ENCODE data around the gene PTMS.

Gene PTMS

DNA sequence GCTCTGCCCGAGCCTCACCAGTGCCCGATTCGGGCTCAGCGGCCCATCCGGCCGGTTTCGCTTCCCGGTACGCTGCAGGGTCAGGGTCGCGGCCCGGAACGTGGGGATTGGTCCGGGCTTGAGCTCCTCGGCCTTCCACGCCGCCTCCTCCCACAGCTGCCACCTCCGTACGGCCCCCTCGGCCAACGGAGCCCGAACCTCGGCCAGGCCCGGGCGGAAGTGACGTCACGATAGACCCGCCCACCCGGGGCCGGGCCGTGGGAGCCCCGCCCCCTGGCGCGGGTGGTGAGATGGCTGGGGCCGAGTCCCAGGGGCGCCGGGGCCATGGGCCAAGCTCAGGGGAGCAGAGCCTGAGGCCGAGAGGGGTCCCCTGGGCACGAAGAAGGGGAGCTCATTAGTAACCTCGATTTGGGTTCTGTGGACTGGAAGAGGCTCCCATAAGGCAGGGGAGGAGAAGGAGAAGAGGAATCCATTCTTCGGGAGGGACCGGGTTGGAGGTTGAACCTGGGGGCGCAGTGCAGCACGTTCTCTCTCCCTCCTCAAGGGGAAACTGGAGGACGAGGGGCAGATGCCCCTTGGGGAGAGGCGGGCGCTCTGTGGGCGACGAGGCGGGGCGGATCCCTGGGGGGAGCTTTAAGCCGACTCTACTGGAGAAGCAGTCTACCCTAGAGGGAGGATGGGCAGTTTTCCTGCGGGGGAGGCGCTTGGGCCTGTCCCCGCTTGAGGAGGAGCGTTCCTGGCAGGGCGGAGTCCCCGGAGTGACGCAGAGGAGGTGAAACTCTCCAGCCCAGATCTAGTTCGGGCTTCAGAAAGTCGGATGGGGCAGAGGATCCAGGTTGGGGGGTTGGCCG lies 13.0 kb upstream of the PTMS start, which contains the start of gene MLF2:
Gene MLF2 (minus strand): TSS at position 221 of the 851 bp plus-strand sequence. CDS start 807 bp downstream, outside the sequence.
- H3K4me3 ChIP-seq (ENCODE audit: low read length): peak within 1 kb of the TSS; percentile 65
- no peaks in the 10 kb centered on the region for H3K9me3 ChIP-seq (ENCODE audit: insufficient read depth, low read depth, low read length)
- no peaks in the 10 kb centered on the region for H3K27me3 ChIP-seq (ENCODE audit: insufficient read depth, low read length)
- peaks cover 38% of the 10 kb centered on the region for H3K36me3 ChIP-seq (ENCODE audit: insufficient read depth, low read length)
- peak within 1 kb of the TSS; percentile 90 for H3K27ac ChIP-seq (ENCODE audit: low read depth, low read length)
- WGBS: under 1% methylated on average over 62 of the region's 62 CpGs
- H3K4me1 ChIP-seq (ENCODE audit: insufficient read depth, low read length): peaks cover 7% of the 10 kb centered on the region
- H3K9ac ChIP-seq (ENCODE audit: low read depth, low read length): peak within 1 kb of the TSS; percentile 78

DNA sequence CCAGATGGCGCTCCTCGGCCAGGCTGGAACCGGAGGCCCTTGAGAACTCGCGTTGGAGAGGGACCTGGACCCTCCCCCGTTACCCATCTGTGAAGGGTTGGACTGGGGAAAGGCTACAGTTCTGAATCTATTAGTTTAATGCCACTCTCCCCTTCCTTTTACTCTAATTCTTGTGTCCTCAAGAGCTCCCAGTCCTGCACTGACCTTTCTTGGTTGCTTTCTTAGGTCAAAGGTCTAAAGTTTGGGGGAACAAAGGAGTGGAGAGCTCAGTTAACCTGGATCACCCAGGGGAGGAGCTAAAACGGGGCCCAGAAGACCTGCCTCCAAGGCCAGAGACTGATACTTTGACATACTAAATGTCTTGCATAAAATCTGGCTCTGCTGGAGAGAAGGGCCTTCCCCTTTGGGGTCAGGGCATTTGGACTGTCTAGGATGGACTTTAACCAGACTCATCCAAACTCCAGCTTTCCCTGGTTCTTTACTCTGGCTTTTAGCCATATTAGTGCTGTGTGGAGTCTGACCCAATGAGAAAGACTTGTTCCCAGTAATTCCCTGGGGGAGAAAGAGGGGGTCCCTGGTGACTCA lies 12.3 kb upstream of the PTMS start:
- H3K4me3 ChIP-seq (ENCODE audit: low read length): peak overlapping the region; percentile 28
- no peaks in the 10 kb centered on the region for H3K9me3 ChIP-seq (ENCODE audit: insufficient read depth, low read depth, low read length)
- H3K4me1 ChIP-seq (ENCODE audit: insufficient read depth, low read length): peaks cover 7% of the 10 kb centered on the region
- no peak overlapping the region for H3K27ac ChIP-seq (ENCODE audit: low read depth, low read length)
- H3K27me3 ChIP-seq (ENCODE audit: insufficient read depth, low read length): no peaks in the 10 kb centered on the region
- WGBS: 1% methylated on average over 7 of the region's 7 CpGs
- H3K36me3 ChIP-seq (ENCODE audit: insufficient read depth, low read length): peaks cover 31% of the 10 kb centered on the region
- H3K9ac ChIP-seq (ENCODE audit: low read depth, low read length): no peak overlapping the region

DNA sequence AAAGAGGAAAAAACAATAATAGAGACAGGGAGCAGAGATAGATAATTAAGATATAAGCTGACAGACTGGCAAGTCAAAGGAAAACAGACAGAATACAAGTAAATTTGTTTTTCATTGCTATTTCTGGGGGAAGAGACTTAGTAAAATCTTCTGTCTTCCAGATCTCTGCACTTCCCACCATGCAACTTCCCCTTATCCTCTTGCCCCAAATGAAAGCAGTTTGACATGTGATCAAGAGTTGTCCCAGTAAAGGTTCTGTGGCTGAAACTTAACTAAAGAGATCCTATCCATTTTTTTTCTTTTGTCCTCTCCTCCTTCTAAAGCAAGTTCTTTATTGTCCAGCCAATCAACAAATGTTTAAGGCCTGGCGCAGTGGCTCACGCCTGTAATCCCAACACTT lies 11.8 kb upstream of the PTMS start:
- Histone ChIP-seq H3K27ac (ENCODE audit: low read depth, low read length) (no peak overlapping the region), H3K9me3 (ENCODE audit: insufficient read depth, low read depth, low read length) (no peaks in the 10 kb centered on the region), H3K4me3 (ENCODE audit: low read length) (no peak overlapping the region), H3K9ac (ENCODE audit: low read depth, low read length) (no peak overlapping the region), H3K36me3 (ENCODE audit: insufficient read depth, low read length) (peaks cover 26% of the 10 kb centered on the region), H3K4me1 (ENCODE audit: insufficient read depth, low read length) (peaks cover 7% of the 10 kb centered on the region), H3K27me3 (ENCODE audit: insufficient read depth, low read length) (no peaks in the 10 kb centered on the region)
- WGBS: 91% methylated on average over 2 of the region's 2 CpGs

DNA sequence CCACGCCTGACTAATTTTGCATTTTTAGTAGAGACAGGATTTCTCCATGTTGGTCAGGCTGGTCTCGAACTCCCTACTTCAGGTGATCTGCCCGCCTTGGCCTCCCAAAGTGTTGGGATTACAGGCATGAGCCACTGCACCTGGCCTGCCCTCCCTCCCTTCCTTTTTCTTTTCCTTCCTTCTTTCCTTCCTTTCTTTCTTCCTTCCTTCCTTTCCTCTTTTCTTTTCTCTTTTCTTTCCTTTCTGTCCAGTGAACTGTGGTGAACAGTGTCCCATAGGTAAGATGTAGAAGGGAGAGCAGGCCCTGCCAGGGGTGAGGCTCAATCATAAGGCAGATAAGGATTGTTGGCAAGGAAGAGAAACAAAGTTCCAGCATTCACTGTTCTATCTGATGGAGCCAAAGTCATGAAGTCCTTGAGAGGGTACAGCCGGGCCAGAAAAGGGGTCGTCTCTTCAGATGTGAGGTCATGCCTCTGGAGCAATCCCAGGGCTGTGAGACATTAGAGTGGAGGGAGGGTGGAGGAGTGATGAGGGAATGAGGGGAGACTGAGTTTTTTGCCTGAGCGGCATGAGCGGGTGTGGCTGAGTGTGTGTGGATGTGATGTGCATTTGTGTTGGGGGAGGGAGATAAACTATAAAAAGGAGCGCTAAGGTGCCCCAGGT lies 9.0 kb upstream of the PTMS start:
- Histone ChIP-seq H3K4me3 (ENCODE audit: low read length) (no peak overlapping the region), H3K36me3 (ENCODE audit: insufficient read depth, low read length) (no peaks in the 10 kb centered on the region), H3K9me3 (ENCODE audit: insufficient read depth, low read depth, low read length) (no peaks in the 10 kb centered on the region), H3K27me3 (ENCODE audit: insufficient read depth, low read length) (no peaks in the 10 kb centered on the region), H3K4me1 (ENCODE audit: insufficient read depth, low read length) (peaks cover 7% of the 10 kb centered on the region), H3K27ac (ENCODE audit: low read depth, low read length) (no peak overlapping the region), H3K9ac (ENCODE audit: low read depth, low read length) (no peak overlapping the region)
- WGBS: 87% methylated on average over 8 of the region's 8 CpGs

DNA sequence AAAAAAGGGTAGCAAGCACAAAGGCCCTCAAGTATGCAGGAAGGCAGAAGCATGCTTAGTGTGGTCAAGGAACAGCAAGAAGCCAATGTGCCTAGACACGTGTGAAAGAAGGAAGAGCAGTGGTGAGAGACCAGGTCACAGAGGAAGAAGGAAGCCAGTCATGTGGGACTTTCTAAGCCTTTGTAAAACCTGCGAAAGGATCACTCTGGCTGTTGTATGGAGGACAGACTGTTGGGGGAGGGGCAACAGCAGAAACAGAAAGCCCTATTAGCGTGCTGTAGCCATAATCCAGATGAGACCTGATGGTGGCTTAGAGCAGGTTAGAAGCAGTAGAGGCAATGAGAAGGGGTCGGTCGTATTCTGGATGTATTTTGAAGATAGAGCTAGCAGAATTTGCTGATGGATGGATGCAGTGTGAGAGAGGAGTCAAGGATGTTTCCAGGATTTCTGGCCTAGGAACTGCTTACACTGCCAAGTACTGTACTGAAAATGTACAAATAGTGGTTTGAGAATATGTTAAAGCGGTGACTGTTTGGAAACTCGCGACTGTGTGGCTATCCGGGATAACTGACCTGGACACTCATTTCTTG lies 7.6 kb upstream of the PTMS start:
- Histone ChIP-seq H3K27ac (ENCODE audit: low read depth, low read length) (no peak overlapping the region), H3K9ac (ENCODE audit: low read depth, low read length) (no peak overlapping the region)

DNA sequence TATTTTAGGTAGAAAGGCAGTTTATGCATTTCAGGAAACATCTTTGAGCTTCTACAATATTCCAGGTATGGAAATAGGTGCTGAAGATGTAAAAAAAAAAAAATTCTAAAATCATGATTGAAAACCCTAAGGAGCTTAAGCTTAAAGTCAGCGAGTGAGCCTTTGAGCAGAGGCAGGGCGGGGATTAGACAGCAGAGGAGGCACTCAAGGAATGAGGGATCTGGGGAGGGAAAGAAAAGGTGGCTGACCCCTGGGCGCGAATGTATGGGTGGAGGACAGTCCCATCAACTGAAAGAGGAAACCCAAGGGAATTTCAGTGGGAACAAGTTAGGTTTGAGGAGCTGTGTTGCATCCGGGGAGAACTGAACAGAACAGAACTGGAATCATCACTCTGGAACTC lies 6.4 kb upstream of the PTMS start:
- Histone ChIP-seq H3K27ac (ENCODE audit: low read depth, low read length) (no peak overlapping the region), H3K9ac (ENCODE audit: low read depth, low read length) (no peak overlapping the region), H3K36me3 (ENCODE audit: insufficient read depth, low read length) (no peaks in the 10 kb centered on the region), H3K9me3 (ENCODE audit: insufficient read depth, low read depth, low read length) (no peaks in the 10 kb centered on the region), H3K4me1 (ENCODE audit: insufficient read depth, low read length) (peaks cover 11% of the 10 kb centered on the region), H3K27me3 (ENCODE audit: insufficient read depth, low read length) (no peaks in the 10 kb centered on the region), H3K4me3 (ENCODE audit: low read length) (no peak overlapping the region)
- 84% methylated on average over 5 of the region's 5 CpGs for WGBS

More for the DNA sequence above, 7.6 kb upstream of the PTMS start:
- peaks cover 13% of the 10 kb centered on the region for H3K4me1 ChIP-seq (ENCODE audit: insufficient read depth, low read length)
- WGBS: 84% methylated on average over 9 of the region's 9 CpGs
- H3K4me3 ChIP-seq (ENCODE audit: low read length): no peak overlapping the region
- H3K27me3 ChIP-seq (ENCODE audit: insufficient read depth, low read length): no peaks in the 10 kb centered on the region
- no peaks in the 10 kb centered on the region for H3K9me3 ChIP-seq (ENCODE audit: insufficient read depth, low read depth, low read length)
- H3K36me3 ChIP-seq (ENCODE audit: insufficient read depth, low read length): no peaks in the 10 kb centered on the region

DNA sequence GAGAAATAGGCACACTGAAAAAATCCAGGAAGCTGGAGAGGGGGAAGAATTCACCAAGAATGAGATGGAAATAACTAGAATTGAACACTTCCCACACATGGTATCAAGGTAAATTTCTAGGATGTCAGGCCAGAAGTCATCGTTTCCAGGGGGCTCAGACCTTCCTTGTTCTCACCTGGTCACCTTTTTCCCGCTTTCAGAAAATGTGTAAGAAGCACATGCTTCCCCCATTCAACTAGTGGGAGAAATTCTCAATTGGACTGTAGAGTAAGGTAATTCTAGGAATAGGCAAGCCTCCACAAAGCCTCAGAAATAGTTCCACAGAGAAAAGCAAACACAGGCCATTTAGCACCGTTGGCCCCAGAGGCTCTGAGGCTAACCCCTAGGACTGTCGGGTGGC lies 2.8 kb upstream of the PTMS start:
- Histone ChIP-seq H3K27ac (ENCODE audit: low read depth, low read length) (peak overlapping the region; percentile 80), H3K27me3 (ENCODE audit: insufficient read depth, low read length) (no peaks in the 10 kb centered on the region), H3K36me3 (ENCODE audit: insufficient read depth, low read length) (no peaks in the 10 kb centered on the region), H3K4me1 (ENCODE audit: insufficient read depth, low read length) (peaks cover 22% of the 10 kb centered on the region), H3K9ac (ENCODE audit: low read depth, low read length) (peak overlapping the region; percentile 39; the same call in 1 of the 2 replicates), H3K9me3 (ENCODE audit: insufficient read depth, low read depth, low read length) (no peaks in the 10 kb centered on the region), H3K4me3 (ENCODE audit: low read length) (peak overlapping the region; percentile 22)
- 77% methylated on average over 4 of the region's 4 CpGs for WGBS

DNA sequence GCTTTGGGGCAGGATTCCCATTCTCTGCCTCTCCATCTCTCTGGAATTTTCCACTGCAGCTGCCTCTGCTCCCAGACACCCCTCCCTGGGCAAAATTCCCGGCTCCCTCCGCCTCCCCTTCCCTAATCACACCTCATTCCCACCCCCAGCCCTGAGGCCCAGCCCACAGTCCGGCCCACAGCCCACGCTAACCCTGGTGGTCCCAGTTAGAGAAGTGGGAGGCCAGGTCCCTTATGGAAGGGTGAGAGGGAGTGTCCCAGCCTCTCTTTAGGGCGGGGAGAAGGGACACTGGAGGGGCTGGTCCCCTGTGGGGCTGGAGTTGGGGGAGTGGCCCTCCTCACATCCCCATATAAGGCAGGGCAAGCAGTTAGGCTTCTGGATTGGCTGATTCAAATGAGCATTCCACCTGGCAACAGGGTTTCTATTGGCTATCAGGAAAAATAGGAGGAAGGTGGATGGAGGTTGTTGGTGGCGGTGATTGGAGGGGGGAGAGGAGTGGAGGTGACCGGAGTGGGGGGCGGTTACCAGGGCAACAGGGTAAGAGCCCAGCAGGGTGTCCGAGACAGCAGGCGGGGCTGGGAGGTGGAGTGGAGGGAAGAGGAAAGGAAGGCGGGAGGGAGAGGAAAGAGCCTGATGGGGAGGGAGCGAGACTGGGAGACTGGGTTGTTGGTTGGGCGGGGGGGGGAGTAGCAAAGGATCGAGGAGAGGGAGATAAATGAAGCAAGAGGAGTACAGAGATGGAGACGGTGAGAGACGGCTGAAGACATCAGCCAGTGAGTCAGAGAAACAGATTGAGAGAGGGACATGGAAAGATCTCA lies 1.9 kb upstream of the PTMS start:
- Histone ChIP-seq H3K27ac (ENCODE audit: low read depth, low read length) (peak overlapping the region; percentile 80), H3K4me1 (ENCODE audit: insufficient read depth, low read length) (peaks cover 30% of the 10 kb centered on the region), H3K9ac (ENCODE audit: low read depth, low read length) (peak overlapping the region; percentile 39; the same call in 1 of the 2 replicates), H3K4me3 (ENCODE audit: low read length) (peak overlapping the region; percentile 96), H3K9me3 (ENCODE audit: insufficient read depth, low read depth, low read length) (no peaks in the 10 kb centered on the region), H3K27me3 (ENCODE audit: insufficient read depth, low read length) (no peaks in the 10 kb centered on the region), H3K36me3 (ENCODE audit: insufficient read depth, low read length) (peaks cover under 1% of the 10 kb centered on the region)
- 6% methylated on average over 15 of the region's 16 CpGs for whole genome bisulfite sequencing

DNA sequence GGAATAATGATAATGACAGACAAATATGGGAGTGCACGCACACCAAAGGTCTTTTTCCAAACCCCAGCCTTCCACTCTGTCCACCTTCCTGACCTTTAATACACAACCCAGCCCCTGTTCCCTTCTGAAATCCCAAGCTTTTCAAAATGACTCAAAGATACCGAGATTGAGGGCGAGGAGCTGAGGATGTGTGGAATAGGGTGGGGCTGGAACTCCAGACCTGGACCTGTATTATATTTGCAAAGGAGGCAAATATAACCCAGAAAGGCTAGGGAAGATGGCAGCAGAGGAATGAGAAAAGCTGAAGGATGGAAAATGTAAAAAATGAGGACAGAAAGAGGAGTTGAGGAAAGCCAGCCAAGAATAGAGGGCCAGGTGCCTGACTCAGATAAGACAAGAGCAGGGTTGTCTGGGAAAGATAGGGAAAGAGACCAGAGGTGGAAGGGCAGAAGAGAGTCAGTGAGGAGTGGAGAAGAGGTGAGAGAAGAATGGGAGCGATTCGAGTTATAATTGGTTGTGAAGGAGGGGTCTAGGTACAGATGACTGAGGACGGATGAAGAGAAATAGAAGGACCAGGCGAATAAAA lies 1.0 kb upstream of the PTMS start:
- WGBS: 22% methylated on average over 7 of the region's 7 CpGs
- Histone ChIP-seq H3K36me3 (ENCODE audit: insufficient read depth, low read length) (peaks cover 10% of the 10 kb centered on the region), H3K27ac (ENCODE audit: low read depth, low read length) (peak overlapping the region; percentile 75), H3K4me3 (ENCODE audit: low read length) (peak overlapping the region; percentile 96), H3K27me3 (ENCODE audit: insufficient read depth, low read length) (no peaks in the 10 kb centered on the region), H3K9ac (ENCODE audit: low read depth, low read length) (peak overlapping the region; percentile 42; the same call in 1 of the 2 replicates), H3K9me3 (ENCODE audit: insufficient read depth, low read depth, low read length) (no peaks in the 10 kb centered on the region), H3K4me1 (ENCODE audit: insufficient read depth, low read length) (peaks cover 35% of the 10 kb centered on the region)
